Activated CD4-positive, alpha-beta T cell treated with anti-CD3 and anti-CD28 coated beads for 24 hours (primary cell): ENCODE measurements around the gene SLC2A6.

Experiments used
- DNase-seq, 2 donors: peaks; one replicate each; pipeline ENCODE4 v3.0.0-alpha.2; 2020; ENCODE audit warnings: low read depth in 2 of 2

Gene SLC2A6

GRCh38 chr9:133496861-133497842 lies 18.3 kb upstream of the SLC2A6 start:
- DNase-seq, result no peak

GRCh38 chr9:133495327-133496293 lies 16.7 kb upstream of the SLC2A6 start:
- DNase-seq, result no peak

GRCh38 chr9:133494636-133495326 lies 15.9 kb upstream of the SLC2A6 start:
- DNase-seq, result no peak

- no peak for DNase-seq
Observed at GRCh38 chr9:133493845-133494540, 15.1 kb upstream of the SLC2A6 start.

GRCh38 chr9:133493428-133493827 lies 14.5 kb upstream of the SLC2A6 start:
- DNase-seq, result no peak

- DNase-seq, result no peak
Observed at GRCh38 chr9:133492061-133493021, 13.4 kb upstream of the SLC2A6 start.

- DNase-seq, result no peak
Observed at GRCh38 chr9:133491656-133491925, 12.7 kb upstream of the SLC2A6 start.

- DNase-seq, result no peak
Observed at GRCh38 chr9:133490865-133491655, 12.2 kb upstream of the SLC2A6 start.

- no peak for DNase-seq
Observed at GRCh38 chr9:133490201-133490681, 11.3 kb upstream of the SLC2A6 start.

- DNase-seq, result no peak
Observed at GRCh38 chr9:133489253-133490190, 10.6 kb upstream of the SLC2A6 start.

- DNase-seq, result no peak
Observed at GRCh38 chr9:133488686-133489252, 9.9 kb upstream of the SLC2A6 start.

GRCh38 chr9:133487331-133487725 lies 8.4 kb upstream of the SLC2A6 start:
- no peak for DNase-seq

GRCh38 chr9:133485531-133486260 lies 6.8 kb upstream of the SLC2A6 start:
- DNase-seq, result no peak

GRCh38 chr9:133484671-133485437 lies 6.0 kb upstream of the SLC2A6 start:
- no peak for DNase-seq

GRCh38 chr9:133483611-133484010 lies 4.7 kb upstream of the SLC2A6 start:
- DNase-seq, result no peak
